Caco-2 (cell line): ENCODE results near the gene PHC2. TPM values are rescaled to one million over a fixed set of nuclear protein-coding genes. Genes with fewer than 3 reads are reported as not detected.

Experiments
- BruUV-seq: library from RNA; stranded (reverse); fragments of 400-500 nt; replicated peaks from 2 replicates; lab custom pipeline; 2021; lab: Mats Ljungman, UMichigan
- CTCF ChIA-PET: fragments of 300-600 bp; sonication (Branson Sonifier 250); formaldehyde crosslinking; loops from one replicate; lab custom pipeline; 2022; ENCODE audit warnings: antibody characterized with exemption; lab: Charles Lee
- POLR2A ChIA-PET: fragments of 300-600 bp; sonication (Branson Sonifier 250); formaldehyde crosslinking; loops from one replicate; lab custom pipeline; 2022; ENCODE audit warnings: antibody characterized with exemption; lab: Charles Lee
- DNase-seq, 2 experiments: peaks; one replicate each; pipeline versions ENCODE4 v3.0.0 to v3.0.0-alpha.2; 2020 to 2022
- H3K27me3 ChIP-seq: replicated peaks from 2 replicates; pipeline ENCODE4 v1.6.0; 2011; ENCODE audit warnings: low read length; ENCODE audit not compliant: control insufficient read depth, insufficient read depth
- H3K36me3 ChIP-seq: 2 replicates; pipeline ENCODE4 v1.5.1; 2011; ENCODE audit warnings: low read length; ENCODE audit not compliant: control insufficient read depth, insufficient read depth
- H3K4me1 ChIP-seq: fragments of 250-450 bp; sonication (Bioruptor Pico); 2 replicates; pipeline ENCODE4 v1.5.1; 2020; ENCODE audit warnings: mild to moderate bottlenecking
- H3K4me3 ChIP-seq: 2 replicates; pipeline ENCODE4 v1.5.1; 2011; ENCODE audit warnings: low read depth, mild to moderate bottlenecking, control low read depth, low read length
- H3K9me3 ChIP-seq: fragments of 250-450 bp; sonication (Bioruptor Pico); 2 replicates; pipeline ENCODE4 v1.5.1; 2020; ENCODE audit warnings: mild to moderate bottlenecking, moderate library complexity
- H3K27ac Mint-ChIP-seq: one replicate; pipeline ENCODE4 v1.8.0; 2022; ENCODE audit warnings: mixed read lengths; ENCODE audit not compliant: unreplicated experiment
- H3K27me3 Mint-ChIP-seq: one replicate; pipeline ENCODE4 v1.8.0; 2022; ENCODE audit warnings: mixed read lengths; ENCODE audit not compliant: insufficient read depth, unreplicated experiment
- H3K36me3 Mint-ChIP-seq: one replicate; pipeline ENCODE4 v1.8.0; 2022; ENCODE audit warnings: mild to moderate bottlenecking, mixed read lengths; ENCODE audit not compliant: insufficient read depth, unreplicated experiment
- H3K4me1 Mint-ChIP-seq: one replicate; pipeline ENCODE4 v1.8.0; 2022; ENCODE audit warnings: low read depth, mixed read lengths; ENCODE audit not compliant: unreplicated experiment
- H3K4me3 Mint-ChIP-seq: one replicate; pipeline ENCODE4 v1.8.0; 2022; ENCODE audit warnings: mild to moderate bottlenecking, moderate library complexity, mixed read lengths; ENCODE audit not compliant: unreplicated experiment
- H3K9me3 Mint-ChIP-seq: one replicate; pipeline ENCODE4 v1.8.0; 2022; ENCODE audit warnings: mixed read lengths; ENCODE audit not compliant: unreplicated experiment
- intact Hi-C: fragments of 100-400 bp; cut with micrococcal nuclease; formaldehyde crosslinking; loops from one replicate; pipeline ENCODE4 v1.10.0; 2022; ENCODE audit not compliant: unreplicated experiment
- total RNA-seq: library from RNA; stranded (reverse); gene quantifications from 2 replicates; pipeline ENCODE4 v1.2.3, GENCODE V29; 2022
- TF ChIP-seq, protein P1 (sequence below), 2 experiments: fragments of 200-600 bp in 1 of 2; IDR thresholded peaks; 1 replicate in 1 of 2; 2 replicates in 1 of 2; pipeline versions ENCODE4 v1.5.1 to v1.8.0; 2011 to 2022; ENCODE audit warnings: antibody characterized with exemption in 1 of 2, control low read depth in 1 of 2, inconsistent platforms in 1 of 2, low read depth in 1 of 2, low read length in 1 of 2, mild to moderate bottlenecking in 1 of 2, moderate library complexity in 1 of 2; ENCODE audit not compliant: insufficient read depth in 1 of 2, severe bottlenecking in 1 of 2, unreplicated experiment in 1 of 2

The PHC2 gene
- total RNA-seq, 1 experiment from 2014 or later: 35.2 TPM

DNA sequence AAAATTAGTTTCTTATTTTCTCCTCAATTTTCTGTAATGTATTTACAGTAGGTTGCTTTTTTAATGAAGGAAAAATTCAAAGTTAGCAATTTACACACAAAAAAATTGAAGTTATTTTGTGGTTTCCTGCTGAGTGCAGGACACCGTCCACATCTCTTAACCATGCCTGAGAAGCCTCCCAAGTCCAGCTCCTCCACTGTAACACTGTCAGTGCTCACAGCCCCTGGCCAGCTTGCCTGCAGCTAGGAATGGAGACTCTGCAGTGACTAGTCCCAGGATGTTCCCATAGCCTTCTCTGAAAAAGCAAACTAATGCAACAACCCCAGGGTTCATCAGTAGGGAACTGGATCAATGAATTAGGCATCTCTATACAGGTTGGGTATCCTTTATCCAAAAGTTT is 113.5 kb downstream of the PHC2 start:
- Mint-ChIP-seq H3K9me3 (no peaks in the 10 kb centered on the region), H3K4me3 (no peak overlapping the region), H3K36me3 (peaks cover 5% of the 10 kb centered on the region), H3K27ac (no peak overlapping the region), H3K4me1 (no peaks in the 10 kb centered on the region), H3K27me3 (peaks cover 5% of the 10 kb centered on the region)
- intact Hi-C loops: no loop called here
- no peaks in the 10 kb centered on the region for H3K27me3 ChIP-seq
- TF ChIP-seq, protein P1, sequence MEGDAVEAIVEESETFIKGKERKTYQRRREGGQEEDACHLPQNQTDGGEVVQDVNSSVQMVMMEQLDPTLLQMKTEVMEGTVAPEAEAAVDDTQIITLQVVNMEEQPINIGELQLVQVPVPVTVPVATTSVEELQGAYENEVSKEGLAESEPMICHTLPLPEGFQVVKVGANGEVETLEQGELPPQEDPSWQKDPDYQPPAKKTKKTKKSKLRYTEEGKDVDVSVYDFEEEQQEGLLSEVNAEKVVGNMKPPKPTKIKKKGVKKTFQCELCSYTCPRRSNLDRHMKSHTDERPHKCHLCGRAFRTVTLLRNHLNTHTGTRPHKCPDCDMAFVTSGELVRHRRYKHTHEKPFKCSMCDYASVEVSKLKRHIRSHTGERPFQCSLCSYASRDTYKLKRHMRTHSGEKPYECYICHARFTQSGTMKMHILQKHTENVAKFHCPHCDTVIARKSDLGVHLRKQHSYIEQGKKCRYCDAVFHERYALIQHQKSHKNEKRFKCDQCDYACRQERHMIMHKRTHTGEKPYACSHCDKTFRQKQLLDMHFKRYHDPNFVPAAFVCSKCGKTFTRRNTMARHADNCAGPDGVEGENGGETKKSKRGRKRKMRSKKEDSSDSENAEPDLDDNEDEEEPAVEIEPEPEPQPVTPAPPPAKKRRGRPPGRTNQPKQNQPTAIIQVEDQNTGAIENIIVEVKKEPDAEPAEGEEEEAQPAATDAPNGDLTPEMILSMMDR (IDR thresholded peaks at IDR 0.05; ENCODE audit: insufficient read depth in 1 of 2, low read depth in 1 of 2, low read length in 1 of 2, severe bottlenecking in 1 of 2, unreplicated experiment in 1 of 2): no peak
- no TSS peak for BruUV-seq
- DNase-seq: no peak
- no peaks in the 10 kb centered on the region for H3K9me3 ChIP-seq
- ChIA-PET CTCF (interaction anchor here (0.5 kb wide), 1 partner anchor 35 kb away, joined by 3 read pairs; no protein-coding TSS in a partner anchor), POLR2A (no interaction called here)
- no peak overlapping the region for H3K4me3 ChIP-seq
- no peaks in the 10 kb centered on the region for H3K4me1 ChIP-seq
- no peaks in the 10 kb centered on the region for H3K36me3 ChIP-seq

- Histone ChIP-seq H3K27me3 (no peaks in the 10 kb centered on the region), H3K4me1 (no peaks in the 10 kb centered on the region), H3K4me3 (no peak overlapping the region), H3K36me3 (no peaks in the 10 kb centered on the region), H3K9me3 (no peaks in the 10 kb centered on the region)
- DNase-seq: no peak
- H3K27me3 Mint-ChIP-seq: peaks cover 5% of the 10 kb centered on the region
- TF ChIP-seq, protein P1 (IDR thresholded peaks at IDR 0.05; ENCODE audit: insufficient read depth in 1 of 2, low read depth in 1 of 2, low read length in 1 of 2, severe bottlenecking in 1 of 2, unreplicated experiment in 1 of 2): no peak
- H3K4me3 Mint-ChIP-seq: no peak overlapping the region
- ChIA-PET CTCF (no interaction called here), POLR2A (no interaction called here)
- H3K9me3 Mint-ChIP-seq: no peaks in the 10 kb centered on the region
- peaks cover 5% of the 10 kb centered on the region for H3K36me3 Mint-ChIP-seq
- H3K27ac Mint-ChIP-seq: no peak overlapping the region
- intact Hi-C loops: no loop called here
- BruUV-seq: no TSS peak
- no peaks in the 10 kb centered on the region for H3K4me1 Mint-ChIP-seq
Measured at GRCh38 chr1:33316601-33317000, 114.3 kb downstream of the PHC2 start.

- CTCF ChIA-PET: interaction anchor here (0.6 kb wide), 1 partner anchor 8 kb away, joined by 3 read pairs; no protein-coding TSS in a partner anchor
- Mint-ChIP-seq H3K27me3 (peaks cover 5% of the 10 kb centered on the region), H3K9me3 (no peaks in the 10 kb centered on the region), H3K27ac (no peak overlapping the region), H3K4me1 (no peaks in the 10 kb centered on the region), H3K36me3 (no peaks in the 10 kb centered on the region), H3K4me3 (no peak overlapping the region)
- Histone ChIP-seq H3K36me3 (no peaks in the 10 kb centered on the region), H3K27me3 (no peaks in the 10 kb centered on the region), H3K9me3 (no peaks in the 10 kb centered on the region), H3K4me3 (no peak overlapping the region), H3K4me1 (no peaks in the 10 kb centered on the region)
- intact Hi-C loops: no loop called here
- TF ChIP-seq, protein P1 (IDR thresholded peaks at IDR 0.05; ENCODE audit: insufficient read depth in 1 of 2, low read depth in 1 of 2, low read length in 1 of 2, severe bottlenecking in 1 of 2, unreplicated experiment in 1 of 2): no peak
- no peak for DNase-seq
- BruUV-seq: no TSS peak
- POLR2A ChIA-PET: interaction anchor here (0.7 kb wide), 1 partner anchor 16 kb away, joined by 11 read pairs; no protein-coding TSS in a partner anchor
Measured at GRCh38 chr1:33314416-33314815, 116.5 kb downstream of the PHC2 start.
